Measurements from ENCODE around the gene RPL4. TPM values are rescaled to one million over a fixed set of nuclear protein-coding genes. Genes with fewer than 3 reads are reported as not detected.
A peak's percentile ranks its signal among the peaks of the same experiment; 100 is the strongest.

The RPL4 gene
- total RNA-seq, 4 donors from 2014 or later, result 2,301 to 6,298 (median 4,986) TPM

GRCh38 chr15:66497502-66498455, 6.9 kb downstream of the RPL4 start, which contains the start of gene SNAPC5:
SNAPC5 (minus strand) TSS chr15:66497762; CDS start chr15:66497731, 31 bp downstream.
- Histone ChIP-seq H3K27ac (peak within 1 kb of the TSS; percentile 81 to 86), H3K36me3 (no peaks in the 10 kb centered on the region), H3K9me3 (no peaks in the 10 kb centered on the region), H3K4me3 (peak within 1 kb of the TSS; percentile 64 to 96), H3K27me3 (no peaks in the 10 kb centered on the region), H3K4me1 (peaks cover 0 to 7% of the 10 kb centered on the region in 2 donors)
- peak; percentile 50 to 66 for TF ChIP-seq POLR2A (IDR thresholded peaks at IDR 0.05)
- TF ChIP-seq, protein P1, sequence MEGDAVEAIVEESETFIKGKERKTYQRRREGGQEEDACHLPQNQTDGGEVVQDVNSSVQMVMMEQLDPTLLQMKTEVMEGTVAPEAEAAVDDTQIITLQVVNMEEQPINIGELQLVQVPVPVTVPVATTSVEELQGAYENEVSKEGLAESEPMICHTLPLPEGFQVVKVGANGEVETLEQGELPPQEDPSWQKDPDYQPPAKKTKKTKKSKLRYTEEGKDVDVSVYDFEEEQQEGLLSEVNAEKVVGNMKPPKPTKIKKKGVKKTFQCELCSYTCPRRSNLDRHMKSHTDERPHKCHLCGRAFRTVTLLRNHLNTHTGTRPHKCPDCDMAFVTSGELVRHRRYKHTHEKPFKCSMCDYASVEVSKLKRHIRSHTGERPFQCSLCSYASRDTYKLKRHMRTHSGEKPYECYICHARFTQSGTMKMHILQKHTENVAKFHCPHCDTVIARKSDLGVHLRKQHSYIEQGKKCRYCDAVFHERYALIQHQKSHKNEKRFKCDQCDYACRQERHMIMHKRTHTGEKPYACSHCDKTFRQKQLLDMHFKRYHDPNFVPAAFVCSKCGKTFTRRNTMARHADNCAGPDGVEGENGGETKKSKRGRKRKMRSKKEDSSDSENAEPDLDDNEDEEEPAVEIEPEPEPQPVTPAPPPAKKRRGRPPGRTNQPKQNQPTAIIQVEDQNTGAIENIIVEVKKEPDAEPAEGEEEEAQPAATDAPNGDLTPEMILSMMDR (IDR thresholded peaks at IDR 0.05), result peak; percentile 96 to 99 (median 98)
- intact Hi-C loops (cut with DNase I; ENCODE audit: low total_unique reads), result loop anchor here (5.0 kb wide), 1 partner anchor 110 kb away; the partner anchor contains the start of gene MAP2K1
- peak; percentile 94 to 95 for DNase-seq

- H3K4me1 ChIP-seq, result peaks cover 0 to 5% of the 10 kb centered on the region in 2 donors
- no peaks in the 10 kb centered on the region for H3K9me3 ChIP-seq
- intact Hi-C loops (cut with DNase I; ENCODE audit: low total_unique reads), result loop anchor here (5.0 kb wide), 1 partner anchor 110 kb away; the partner anchor contains the start of gene MAP2K1
- DNase-seq, result peak in 1 of 2 donors; percentile 13
- peak overlapping the region; percentile 64 to 96 for H3K4me3 ChIP-seq
- TF ChIP-seq, protein P1 (IDR thresholded peaks at IDR 0.05), result no peak
- no peak for TF ChIP-seq POLR2A (IDR thresholded peaks at IDR 0.05)
- H3K27ac ChIP-seq, result peak overlapping the region; percentile 81 to 86
- no peaks in the 10 kb centered on the region for H3K27me3 ChIP-seq
- no peaks in the 10 kb centered on the region for H3K36me3 ChIP-seq
Observed at GRCh38 chr15:66496951-66497501, 7.6 kb downstream of the RPL4 start.

DNA sequence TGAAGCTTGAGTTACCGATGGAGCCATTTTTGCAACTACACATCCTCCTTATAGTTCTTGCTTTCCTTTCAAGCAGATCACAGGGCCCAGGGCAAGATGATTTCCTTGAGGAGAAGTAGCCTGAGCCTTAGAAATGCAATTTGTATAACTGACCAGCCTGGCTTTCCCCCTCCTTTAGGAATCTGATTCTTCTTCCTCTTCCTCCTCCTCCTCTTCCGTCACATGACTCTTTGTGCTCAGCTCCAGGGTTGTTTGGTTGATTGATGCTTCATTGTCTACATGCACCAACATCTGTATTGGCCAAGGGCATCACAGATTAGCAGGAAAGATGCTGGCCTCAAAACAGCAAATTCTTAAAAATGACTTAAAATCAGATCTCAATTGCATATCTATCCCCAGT, 10.4 kb downstream of the RPL4 start:
- intact Hi-C loops (cut with DNase I; ENCODE audit: low total_unique reads), result no loop called here
- TF ChIP-seq POLR2A (IDR thresholded peaks at IDR 0.05), result no peak
- TF ChIP-seq, protein P1 (IDR thresholded peaks at IDR 0.05), result no peak
- H3K27me3 ChIP-seq, result no peaks in the 10 kb centered on the region
- H3K27ac ChIP-seq, result no peak overlapping the region
- H3K9me3 ChIP-seq, result no peaks in the 10 kb centered on the region
- H3K36me3 ChIP-seq, result no peaks in the 10 kb centered on the region
- peaks cover 0 to 5% of the 10 kb centered on the region in 2 donors for H3K4me1 ChIP-seq
- DNase-seq, result no peak
- no peak overlapping the region for H3K4me3 ChIP-seq

DNA sequence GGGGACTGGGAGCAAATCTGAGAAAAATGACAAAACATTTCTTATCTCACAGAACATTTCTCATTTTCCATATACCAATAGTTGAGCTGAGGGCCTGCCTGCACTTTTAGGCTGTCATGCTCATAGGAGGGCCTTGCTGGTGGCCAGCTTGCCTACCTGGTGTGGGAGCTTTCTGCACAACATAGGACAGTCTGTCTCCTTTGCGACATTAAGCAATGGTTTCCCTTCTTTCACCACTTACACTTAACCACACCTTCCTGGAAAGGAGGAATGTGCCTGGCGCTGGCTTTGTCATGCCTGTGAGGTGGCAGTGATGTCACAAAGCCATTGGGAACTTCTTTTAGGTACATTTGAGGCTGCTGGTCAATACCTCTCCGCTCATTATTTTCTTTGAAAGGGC, 12.8 kb downstream of the RPL4 start:
- Histone ChIP-seq H3K36me3 (no peaks in the 10 kb centered on the region), H3K27ac (no peak overlapping the region), H3K27me3 (no peaks in the 10 kb centered on the region), H3K9me3 (no peaks in the 10 kb centered on the region), H3K4me1 (peaks cover 0 to 5% of the 10 kb centered on the region in 2 donors), H3K4me3 (no peak overlapping the region)
- TF ChIP-seq POLR2A (IDR thresholded peaks at IDR 0.05), result no peak
- TF ChIP-seq, protein P1 (IDR thresholded peaks at IDR 0.05), result no peak
- DNase-seq, result no peak
- intact Hi-C loops (cut with DNase I; ENCODE audit: low total_unique reads), result no loop called here

All from uterus (tissue), 4 donors.